ENCODE measurements around the gene UFSP1. TPM values are rescaled to one million over a fixed set of nuclear protein-coding genes. Genes with fewer than 3 reads are reported as not detected.

Gene UFSP1
- total and polyA plus RNA-seq, 4 donors = 2.3 to 4.9 (median 3.2) TPM

GRCh38 chr7:100893318-100893895 lies 3.9 kb upstream of the UFSP1 start:
- no peak overlapping the region for H3K9ac ChIP-seq (ENCODE audit: low read depth in 1 of 2, low read length in 2 of 2)
- 92% methylated on average over 32 of the region's 32 CpGs for WGBS
- no peak overlapping the region for H3K4me3 ChIP-seq (ENCODE audit: low read depth in 1 of 3, low read length in 3 of 3)
- H3K9me3 ChIP-seq (ENCODE audit: control insufficient read depth in 4 of 4, low read length in 3 of 4) = no peaks in the 10 kb centered on the region
- TF ChIP-seq YY1 (IDR thresholded peaks at IDR 0.05) (no peak), MAX (IDR thresholded peaks at IDR 0.05) (no peak), JUND (IDR thresholded peaks at IDR 0.05) (no peak), TAF1 (conservative IDR thresholded peaks at IDR 0.05) (no peak), HNF4G (IDR thresholded peaks at IDR 0.05) (no peak), RXRA (IDR thresholded peaks at IDR 0.05) (no peak), FOXA1 (IDR thresholded peaks at IDR 0.05) (no peak), HNF4A (conservative IDR thresholded peaks at IDR 0.05) (no peak)
- TF ChIP-seq, protein P1, sequence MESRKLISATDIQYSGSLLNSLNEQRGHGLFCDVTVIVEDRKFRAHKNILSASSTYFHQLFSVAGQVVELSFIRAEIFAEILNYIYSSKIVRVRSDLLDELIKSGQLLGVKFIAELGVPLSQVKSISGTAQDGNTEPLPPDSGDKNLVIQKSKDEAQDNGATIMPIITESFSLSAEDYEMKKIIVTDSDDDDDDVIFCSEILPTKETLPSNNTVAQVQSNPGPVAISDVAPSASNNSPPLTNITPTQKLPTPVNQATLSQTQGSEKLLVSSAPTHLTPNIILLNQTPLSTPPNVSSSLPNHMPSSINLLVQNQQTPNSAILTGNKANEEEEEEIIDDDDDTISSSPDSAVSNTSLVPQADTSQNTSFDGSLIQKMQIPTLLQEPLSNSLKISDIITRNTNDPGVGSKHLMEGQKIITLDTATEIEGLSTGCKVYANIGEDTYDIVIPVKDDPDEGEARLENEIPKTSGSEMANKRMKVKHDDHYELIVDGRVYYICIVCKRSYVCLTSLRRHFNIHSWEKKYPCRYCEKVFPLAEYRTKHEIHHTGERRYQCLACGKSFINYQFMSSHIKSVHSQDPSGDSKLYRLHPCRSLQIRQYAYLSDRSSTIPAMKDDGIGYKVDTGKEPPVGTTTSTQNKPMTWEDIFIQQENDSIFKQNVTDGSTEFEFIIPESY (IDR thresholded peaks at IDR 0.05) = no peak
- H3K27me3 ChIP-seq (ENCODE audit: control insufficient read depth in 4 of 4, insufficient read depth in 4 of 4, low read length in 3 of 4) = peaks cover 0 to 6% (median 0%) of the 10 kb centered on the region in 4 donors
- DNase-seq (ENCODE audit: low spot score) = no peak
- H3K27ac ChIP-seq (ENCODE audit: low read depth in 1 of 2, low read length in 2 of 2) = no peak overlapping the region
- peaks cover 5 to 43% (median 26%) of the 10 kb centered on the region in 4 donors for H3K4me1 ChIP-seq (ENCODE audit: control insufficient read depth in 4 of 4, insufficient read depth in 4 of 4, low read length in 3 of 4)
- H3K36me3 ChIP-seq (ENCODE audit: control insufficient read depth in 4 of 4, insufficient read depth in 3 of 4, low read depth in 1 of 4, low read length in 3 of 4) = peaks cover 0 to 1% (median 0%) of the 10 kb centered on the region in 4 donors

GRCh38 chr7:100892364-100893317 lies 3.1 kb upstream of the UFSP1 start:
- H3K4me1 ChIP-seq (ENCODE audit: control insufficient read depth in 4 of 4, insufficient read depth in 4 of 4, low read length in 3 of 4) = peaks cover 12 to 50% (median 33%) of the 10 kb centered on the region in 4 donors
- H3K36me3 ChIP-seq (ENCODE audit: control insufficient read depth in 4 of 4, insufficient read depth in 3 of 4, low read depth in 1 of 4, low read length in 3 of 4) = peaks cover 0 to 6% (median 2%) of the 10 kb centered on the region in 4 donors
- H3K27me3 ChIP-seq (ENCODE audit: control insufficient read depth in 4 of 4, insufficient read depth in 4 of 4, low read length in 3 of 4) = peaks cover 0 to 6% (median 0%) of the 10 kb centered on the region in 4 donors
- H3K27ac ChIP-seq (ENCODE audit: low read depth in 1 of 2, low read length in 2 of 2) = no peak overlapping the region
- no peak for DNase-seq (ENCODE audit: low spot score)
- no peak overlapping the region for H3K4me3 ChIP-seq (ENCODE audit: low read depth in 1 of 3, low read length in 3 of 3)
- H3K9ac ChIP-seq (ENCODE audit: low read depth in 1 of 2, low read length in 2 of 2) = no peak overlapping the region
- no peaks in the 10 kb centered on the region for H3K9me3 ChIP-seq (ENCODE audit: control insufficient read depth in 4 of 4, low read length in 3 of 4)
- TF ChIP-seq RAD21 (IDR thresholded peaks at IDR 0.05) (no peak), FOXA1 (IDR thresholded peaks at IDR 0.05) (no peak), MAX (IDR thresholded peaks at IDR 0.05) (no peak), SP1 (IDR thresholded peaks at IDR 0.05) (no peak), TAF1 (conservative IDR thresholded peaks at IDR 0.05) (no peak), EGR1 (IDR thresholded peaks at IDR 0.05; ENCODE audit: low read depth in 2 of 2) (no peak), REST (IDR thresholded peaks at IDR 0.05) (no peak), NR2F2 (IDR thresholded peaks at IDR 0.05) (no peak), YY1 (IDR thresholded peaks at IDR 0.05) (no peak)
- TF ChIP-seq, protein P2, sequence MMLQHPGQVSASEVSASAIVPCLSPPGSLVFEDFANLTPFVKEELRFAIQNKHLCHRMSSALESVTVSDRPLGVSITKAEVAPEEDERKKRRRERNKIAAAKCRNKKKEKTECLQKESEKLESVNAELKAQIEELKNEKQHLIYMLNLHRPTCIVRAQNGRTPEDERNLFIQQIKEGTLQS (IDR thresholded peaks at IDR 0.05) = no peak
- TF ChIP-seq, protein P3, sequence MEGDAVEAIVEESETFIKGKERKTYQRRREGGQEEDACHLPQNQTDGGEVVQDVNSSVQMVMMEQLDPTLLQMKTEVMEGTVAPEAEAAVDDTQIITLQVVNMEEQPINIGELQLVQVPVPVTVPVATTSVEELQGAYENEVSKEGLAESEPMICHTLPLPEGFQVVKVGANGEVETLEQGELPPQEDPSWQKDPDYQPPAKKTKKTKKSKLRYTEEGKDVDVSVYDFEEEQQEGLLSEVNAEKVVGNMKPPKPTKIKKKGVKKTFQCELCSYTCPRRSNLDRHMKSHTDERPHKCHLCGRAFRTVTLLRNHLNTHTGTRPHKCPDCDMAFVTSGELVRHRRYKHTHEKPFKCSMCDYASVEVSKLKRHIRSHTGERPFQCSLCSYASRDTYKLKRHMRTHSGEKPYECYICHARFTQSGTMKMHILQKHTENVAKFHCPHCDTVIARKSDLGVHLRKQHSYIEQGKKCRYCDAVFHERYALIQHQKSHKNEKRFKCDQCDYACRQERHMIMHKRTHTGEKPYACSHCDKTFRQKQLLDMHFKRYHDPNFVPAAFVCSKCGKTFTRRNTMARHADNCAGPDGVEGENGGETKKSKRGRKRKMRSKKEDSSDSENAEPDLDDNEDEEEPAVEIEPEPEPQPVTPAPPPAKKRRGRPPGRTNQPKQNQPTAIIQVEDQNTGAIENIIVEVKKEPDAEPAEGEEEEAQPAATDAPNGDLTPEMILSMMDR (IDR thresholded peaks at IDR 0.05; ENCODE audit: low read depth, low read length, missing input control) = no peak
- TF ChIP-seq, protein P1 (IDR thresholded peaks at IDR 0.05) = no peak
- 90% methylated on average over 44 of the region's 44 CpGs for WGBS
